Activated T-helper 17 cell treated with anti-CD3 and anti-CD28 coated beads, Interleukin-2, amount 50 U/mL, for 72 hours (primary cell): Measurements from ENCODE around the gene GMIP. TPM values are rescaled to one million over a fixed set of nuclear protein-coding genes. Genes with fewer than 3 reads are reported as not detected.
A peak's percentile ranks its signal among the peaks of the same experiment; 100 is the strongest.

Experiments used
- ATAC-seq: fragments of 150-1000 bp; cut with Tn5 transposase; replicated peaks from 2 replicates; pipeline ENCODE4 v1.10.0; 2021; ENCODE audit warnings: mild to moderate bottlenecking, moderate library complexity
- H3K27ac Mint-ChIP-seq: one replicate; pipeline ENCODE4 v1.8.0; 2022; ENCODE audit warnings: mixed read lengths
- H3K27me3 Mint-ChIP-seq: one replicate; pipeline ENCODE4 v1.8.0; 2022; ENCODE audit warnings: mixed read lengths
- H3K36me3 Mint-ChIP-seq: one replicate; pipeline ENCODE4 v1.8.0; 2022; ENCODE audit warnings: low read depth, mild to moderate bottlenecking, mixed read lengths
- H3K4me1 Mint-ChIP-seq: one replicate; pipeline ENCODE4 v1.8.0; 2022; ENCODE audit warnings: mixed read lengths
- H3K4me3 Mint-ChIP-seq: one replicate; pipeline ENCODE4 v1.8.0; 2022; ENCODE audit warnings: mild to moderate bottlenecking, mixed read lengths
- H3K9me3 Mint-ChIP-seq: one replicate; pipeline ENCODE4 v1.8.0; 2022; ENCODE audit warnings: mixed read lengths
- total RNA-seq, 2 donors: library from RNA; stranded (reverse); gene quantifications; one replicate each; pipeline ENCODE4 v1.2.3, GENCODE V29; 2022

GMIP gene
- total RNA-seq, 2 donors from 2014 or later = 79.9 to 100 TPM

- H3K4me3 Mint-ChIP-seq = no peak overlapping the region
- H3K4me1 Mint-ChIP-seq = no peaks in the 10 kb centered on the region
- no peak overlapping the region for H3K27ac Mint-ChIP-seq
- H3K27me3 Mint-ChIP-seq = no peaks in the 10 kb centered on the region
- no peak for ATAC-seq
- H3K9me3 Mint-ChIP-seq = no peaks in the 10 kb centered on the region
- peaks cover 91% of the 10 kb centered on the region for H3K36me3 Mint-ChIP-seq
Measured at GRCh38 chr19:19652482-19653295, 9.2 kb upstream of the GMIP start.

- Mint-ChIP-seq H3K4me1 (no peaks in the 10 kb centered on the region), H3K9me3 (no peaks in the 10 kb centered on the region), H3K27me3 (no peaks in the 10 kb centered on the region), H3K36me3 (peaks cover 91% of the 10 kb centered on the region), H3K27ac (peak overlapping the region; percentile 15), H3K4me3 (no peak overlapping the region)
- no peak for ATAC-seq
Measured at GRCh38 chr19:19651076-19651475, 7.6 kb upstream of the GMIP start.

GRCh38 chr19:19650331-19650730, 6.9 kb upstream of the GMIP start:
- Mint-ChIP-seq H3K27ac (peak overlapping the region; percentile 15), H3K4me3 (no peak overlapping the region), H3K27me3 (no peaks in the 10 kb centered on the region), H3K4me1 (no peaks in the 10 kb centered on the region), H3K9me3 (no peaks in the 10 kb centered on the region), H3K36me3 (peaks cover 89% of the 10 kb centered on the region)
- ATAC-seq = no peak

- no peaks in the 10 kb centered on the region for H3K4me1 Mint-ChIP-seq
- ATAC-seq = no peak
- peaks cover 85% of the 10 kb centered on the region for H3K36me3 Mint-ChIP-seq
- no peak overlapping the region for H3K4me3 Mint-ChIP-seq
- H3K9me3 Mint-ChIP-seq = no peaks in the 10 kb centered on the region
- H3K27me3 Mint-ChIP-seq = no peaks in the 10 kb centered on the region
- H3K27ac Mint-ChIP-seq = no peak overlapping the region
Measured at GRCh38 chr19:19649580-19649995, 6.1 kb upstream of the GMIP start.

- peaks cover 86% of the 10 kb centered on the region for H3K36me3 Mint-ChIP-seq
- ATAC-seq = no peak
- H3K4me3 Mint-ChIP-seq = no peak overlapping the region
- H3K27me3 Mint-ChIP-seq = no peaks in the 10 kb centered on the region
- H3K9me3 Mint-ChIP-seq = no peaks in the 10 kb centered on the region
- H3K4me1 Mint-ChIP-seq = no peaks in the 10 kb centered on the region
- no peak overlapping the region for H3K27ac Mint-ChIP-seq
Measured at GRCh38 chr19:19649155-19649554, 5.7 kb upstream of the GMIP start.

- Mint-ChIP-seq H3K9me3 (no peaks in the 10 kb centered on the region), H3K27me3 (no peaks in the 10 kb centered on the region), H3K4me1 (peaks cover 7% of the 10 kb centered on the region), H3K4me3 (no peak overlapping the region), H3K27ac (peak overlapping the region; percentile 38), H3K36me3 (peaks cover 87% of the 10 kb centered on the region)
- ATAC-seq = no peak
Measured at GRCh38 chr19:19647037-19647835, 3.8 kb upstream of the GMIP start.

GRCh38 chr19:19645233-19645870, 1.9 kb upstream of the GMIP start:
- H3K4me1 Mint-ChIP-seq = peaks cover 11% of the 10 kb centered on the region
- no peak for ATAC-seq
- H3K4me3 Mint-ChIP-seq = no peak overlapping the region
- H3K27ac Mint-ChIP-seq = no peak overlapping the region
- no peaks in the 10 kb centered on the region for H3K27me3 Mint-ChIP-seq
- H3K9me3 Mint-ChIP-seq = no peaks in the 10 kb centered on the region
- peaks cover 84% of the 10 kb centered on the region for H3K36me3 Mint-ChIP-seq

GRCh38 chr19:19644054-19644388, 564 bp upstream of the GMIP start:
- Mint-ChIP-seq H3K9me3 (no peaks in the 10 kb centered on the region), H3K27ac (peak overlapping the region; percentile 98), H3K4me1 (peaks cover 11% of the 10 kb centered on the region), H3K27me3 (no peaks in the 10 kb centered on the region), H3K36me3 (peaks cover 87% of the 10 kb centered on the region), H3K4me3 (peak overlapping the region; percentile 100)
- ATAC-seq = no peak

GRCh38 chr19:19642506-19643157, 825 bp downstream of the GMIP start:
- H3K4me1 Mint-ChIP-seq = peaks cover 11% of the 10 kb centered on the region
- peak overlapping the region; percentile 98 for H3K27ac Mint-ChIP-seq
- peaks cover 85% of the 10 kb centered on the region for H3K36me3 Mint-ChIP-seq
- peak; percentile 74 for ATAC-seq
- H3K9me3 Mint-ChIP-seq = no peaks in the 10 kb centered on the region
- H3K27me3 Mint-ChIP-seq = no peaks in the 10 kb centered on the region
- peak overlapping the region; percentile 100 for H3K4me3 Mint-ChIP-seq

- H3K27me3 Mint-ChIP-seq = no peaks in the 10 kb centered on the region
- ATAC-seq = no peak
- peaks cover 94% of the 10 kb centered on the region for H3K36me3 Mint-ChIP-seq
- H3K4me1 Mint-ChIP-seq = peaks cover 12% of the 10 kb centered on the region
- H3K9me3 Mint-ChIP-seq = no peaks in the 10 kb centered on the region
- H3K4me3 Mint-ChIP-seq = no peak overlapping the region
- H3K27ac Mint-ChIP-seq = no peak overlapping the region
Measured at GRCh38 chr19:19637523-19638251, 5.8 kb downstream of the GMIP start.

GRCh38 chr19:19637186-19637522, 6.3 kb downstream of the GMIP start:
- peaks cover 7% of the 10 kb centered on the region for H3K4me1 Mint-ChIP-seq
- no peaks in the 10 kb centered on the region for H3K9me3 Mint-ChIP-seq
- H3K27me3 Mint-ChIP-seq = no peaks in the 10 kb centered on the region
- H3K36me3 Mint-ChIP-seq = peaks cover 94% of the 10 kb centered on the region
- no peak overlapping the region for H3K4me3 Mint-ChIP-seq
- no peak overlapping the region for H3K27ac Mint-ChIP-seq
- ATAC-seq = no peak

- Mint-ChIP-seq H3K9me3 (no peaks in the 10 kb centered on the region), H3K4me3 (no peak overlapping the region), H3K4me1 (peaks cover 3% of the 10 kb centered on the region), H3K36me3 (peaks cover 94% of the 10 kb centered on the region), H3K27me3 (no peaks in the 10 kb centered on the region), H3K27ac (no peak overlapping the region)
- no peak for ATAC-seq
Measured at GRCh38 chr19:19636573-19637185, 6.8 kb downstream of the GMIP start.

GRCh38 chr19:19635313-19635702, 8.1 kb downstream of the GMIP start:
- peaks cover 98% of the 10 kb centered on the region for H3K36me3 Mint-ChIP-seq
- no peak for ATAC-seq
- H3K27me3 Mint-ChIP-seq = no peaks in the 10 kb centered on the region
- H3K9me3 Mint-ChIP-seq = no peaks in the 10 kb centered on the region
- H3K4me1 Mint-ChIP-seq = peaks cover 3% of the 10 kb centered on the region
- H3K27ac Mint-ChIP-seq = peak overlapping the region; percentile 65
- H3K4me3 Mint-ChIP-seq = no peak overlapping the region
